B cell (primary cell): ENCODE measurements around the gene UBASH3B.

Experiments
- EZH2 ChIP-seq: IDR thresholded peaks from 2 replicates; pipeline ENCODE4 v1.6.1; 2012; ENCODE audit warnings: borderline replicate concordance, low read depth, mild to moderate bottlenecking, moderate library complexity, low read length; ENCODE audit not compliant: insufficient read depth, poor library complexity, severe bottlenecking
- TF ChIP-seq, protein P1 (sequence below): fragments of 200-600 bp; IDR thresholded peaks from one replicate; pipeline ENCODE4 v1.8.0; 2022; ENCODE audit warnings: antibody characterized with exemption, mild to moderate bottlenecking

DNA sequence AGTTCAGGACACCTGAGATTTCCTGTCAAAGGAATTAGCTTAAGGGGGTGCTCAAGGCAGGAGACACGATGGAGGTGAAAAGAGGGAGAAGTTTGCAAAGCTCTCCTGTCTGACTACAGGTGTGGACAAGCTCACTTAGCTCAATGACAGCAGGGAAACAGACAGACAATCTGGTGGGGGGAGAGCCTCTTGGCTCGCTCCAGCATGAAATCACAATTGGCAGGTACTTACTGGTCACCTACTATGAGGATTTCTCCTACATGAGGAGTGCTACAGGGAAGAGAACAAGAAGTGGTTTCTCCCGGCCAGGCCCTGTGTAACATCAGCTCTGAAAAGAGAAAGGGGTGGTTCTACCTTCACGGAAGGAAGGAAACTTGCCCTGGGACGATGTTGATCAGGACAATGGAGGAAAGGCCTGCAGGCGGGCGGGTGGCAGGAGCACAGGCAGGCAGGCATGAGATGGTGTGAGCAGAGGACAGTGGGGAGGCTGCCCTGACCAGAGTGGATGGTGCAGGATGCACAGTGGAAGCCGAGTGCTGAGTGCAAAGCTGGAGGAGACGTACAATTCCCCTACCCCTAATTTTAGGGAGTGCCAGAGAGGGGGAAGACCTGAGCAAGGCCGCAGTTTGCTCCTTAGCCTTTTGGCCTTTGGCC, 124.9 kb downstream of the UBASH3B start:
- TF ChIP-seq, protein P1, sequence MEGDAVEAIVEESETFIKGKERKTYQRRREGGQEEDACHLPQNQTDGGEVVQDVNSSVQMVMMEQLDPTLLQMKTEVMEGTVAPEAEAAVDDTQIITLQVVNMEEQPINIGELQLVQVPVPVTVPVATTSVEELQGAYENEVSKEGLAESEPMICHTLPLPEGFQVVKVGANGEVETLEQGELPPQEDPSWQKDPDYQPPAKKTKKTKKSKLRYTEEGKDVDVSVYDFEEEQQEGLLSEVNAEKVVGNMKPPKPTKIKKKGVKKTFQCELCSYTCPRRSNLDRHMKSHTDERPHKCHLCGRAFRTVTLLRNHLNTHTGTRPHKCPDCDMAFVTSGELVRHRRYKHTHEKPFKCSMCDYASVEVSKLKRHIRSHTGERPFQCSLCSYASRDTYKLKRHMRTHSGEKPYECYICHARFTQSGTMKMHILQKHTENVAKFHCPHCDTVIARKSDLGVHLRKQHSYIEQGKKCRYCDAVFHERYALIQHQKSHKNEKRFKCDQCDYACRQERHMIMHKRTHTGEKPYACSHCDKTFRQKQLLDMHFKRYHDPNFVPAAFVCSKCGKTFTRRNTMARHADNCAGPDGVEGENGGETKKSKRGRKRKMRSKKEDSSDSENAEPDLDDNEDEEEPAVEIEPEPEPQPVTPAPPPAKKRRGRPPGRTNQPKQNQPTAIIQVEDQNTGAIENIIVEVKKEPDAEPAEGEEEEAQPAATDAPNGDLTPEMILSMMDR = no peak
- TF ChIP-seq EZH2 = no peak
